GM08714 (cell line): Measurements from ENCODE around the gene TNKS1BP1.

Experiments used
- H3K4me3 ChIP-seq: fragments of 200-500 bp; sonication (Bioruptor generic); 2 replicates; pipeline ENCODE4 v1.5.1; 2014; ENCODE audit warnings: mild to moderate bottlenecking, low read length, inconsistent platforms
- ZNF274 ChIP-seq: IDR thresholded peaks from 2 replicates; pipeline ENCODE4 v1.6.1; 2012; ENCODE audit warnings: mild to moderate bottlenecking, low read depth, low read length

The TNKS1BP1 gene

DNA sequence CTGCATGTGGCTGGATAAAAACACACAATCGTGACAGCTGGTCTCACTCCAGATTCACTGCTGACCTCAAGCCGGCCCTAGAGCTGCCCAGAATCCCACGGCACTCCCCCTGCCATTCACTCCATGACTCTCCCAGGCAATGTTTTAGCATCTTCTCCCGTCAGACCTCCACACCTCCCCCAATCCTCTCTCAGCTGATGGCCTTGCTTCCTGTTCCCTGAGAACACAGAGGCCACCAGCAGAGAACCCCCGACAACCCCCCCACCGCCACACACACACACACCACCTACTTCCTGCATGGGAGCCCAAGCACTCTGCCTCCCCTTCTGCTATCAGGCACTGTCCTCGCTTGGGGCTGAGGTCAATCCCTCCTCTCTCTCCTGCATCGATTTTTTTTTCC is 9.3 kb downstream of the TNKS1BP1 start:
- TF ChIP-seq ZNF274 = no peak
- no peak overlapping the region for H3K4me3 ChIP-seq

DNA sequence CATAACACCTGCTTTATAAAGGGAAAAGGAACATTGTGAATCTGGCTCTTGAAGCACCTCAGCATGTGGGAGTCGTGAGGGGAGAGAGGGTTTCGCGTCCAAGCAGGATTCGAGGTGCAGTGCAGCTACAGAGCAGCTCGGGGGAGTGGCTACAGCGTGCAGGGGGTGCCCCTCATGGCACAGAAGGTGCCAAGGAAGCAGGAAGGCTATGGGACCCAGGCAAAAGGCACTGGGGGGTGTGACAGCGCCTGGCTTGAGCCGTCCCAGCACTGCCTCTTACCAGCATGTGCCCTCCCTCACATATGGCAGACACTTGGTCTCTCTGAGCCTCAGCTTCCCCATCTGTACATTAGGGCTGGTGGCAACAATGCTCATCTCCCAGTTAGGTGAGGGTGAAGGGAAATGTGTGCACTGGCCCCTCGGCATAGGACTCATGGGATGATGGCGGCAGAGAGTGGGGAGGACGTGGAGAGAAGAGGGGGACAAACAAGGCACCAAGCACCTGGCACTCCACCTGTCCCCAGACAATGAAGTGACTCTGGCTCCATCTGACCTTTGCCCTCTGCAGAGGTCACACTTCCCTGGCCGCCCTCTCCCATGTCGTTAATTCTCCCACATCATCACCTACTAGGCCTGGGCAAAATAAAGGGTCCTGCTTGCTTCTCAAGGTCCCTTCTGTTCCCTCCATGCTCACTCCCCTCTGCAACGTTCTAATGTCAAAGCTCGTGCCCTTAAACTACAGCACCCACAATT is 10.4 kb downstream of the TNKS1BP1 start:
- H3K4me3 ChIP-seq = no peak overlapping the region
- TF ChIP-seq ZNF274 = no peak

DNA sequence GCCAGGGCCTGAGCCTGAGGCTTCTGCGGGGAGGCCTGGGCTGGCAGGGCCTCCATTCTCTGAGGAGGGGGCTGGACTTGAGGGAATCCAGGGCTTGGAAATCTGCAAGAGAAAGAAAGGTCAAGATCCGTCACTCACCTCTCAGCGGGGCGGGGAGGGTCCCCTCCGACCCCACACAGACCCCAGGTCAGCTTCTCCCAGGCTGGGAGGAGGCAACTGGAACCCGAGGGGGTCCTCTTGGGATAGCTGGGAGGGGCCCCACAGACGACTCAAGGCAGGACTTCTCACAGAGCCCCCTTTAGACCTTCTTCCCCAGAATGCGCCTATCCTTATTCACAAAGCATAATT is 11.0 kb downstream of the TNKS1BP1 start:
- no peak for TF ChIP-seq ZNF274
- no peak overlapping the region for H3K4me3 ChIP-seq

DNA sequence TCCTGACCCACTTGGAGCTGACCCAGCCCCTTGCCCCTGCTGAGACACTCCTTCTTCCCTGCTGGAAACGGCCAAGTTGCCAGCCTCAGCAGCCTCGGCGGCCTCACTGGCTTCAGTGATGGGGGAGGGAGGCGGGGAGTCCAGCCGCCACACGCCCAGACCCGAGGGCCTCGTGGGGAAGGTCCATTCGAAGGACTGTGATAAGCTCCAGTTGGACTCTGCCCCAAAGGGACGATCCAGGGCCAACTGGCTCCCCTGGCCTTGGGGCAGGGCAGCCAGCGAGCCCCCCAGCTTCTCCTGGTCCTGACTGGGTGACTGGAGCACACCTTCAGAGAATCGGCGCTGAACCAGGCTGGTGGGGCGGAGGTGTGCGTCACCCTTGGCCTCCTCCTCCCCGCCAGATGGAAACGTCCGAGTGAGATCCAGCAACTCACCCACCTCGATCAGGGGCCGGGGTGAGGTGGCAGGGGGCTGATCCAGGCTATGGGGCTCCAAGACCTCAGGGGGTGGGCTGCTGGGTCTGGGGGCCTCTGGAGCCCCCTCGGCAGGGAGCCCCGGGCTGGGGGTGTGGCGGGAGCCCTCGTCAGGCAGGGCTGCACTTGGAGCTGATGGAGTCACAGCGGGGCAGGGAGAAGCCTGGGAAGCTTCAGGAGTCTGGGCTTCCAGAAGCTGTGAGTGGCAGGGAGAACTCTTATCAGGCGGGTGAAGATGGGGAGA is 11.5 kb downstream of the TNKS1BP1 start:
- H3K4me3 ChIP-seq = no peak overlapping the region
- TF ChIP-seq ZNF274 = no peak

DNA sequence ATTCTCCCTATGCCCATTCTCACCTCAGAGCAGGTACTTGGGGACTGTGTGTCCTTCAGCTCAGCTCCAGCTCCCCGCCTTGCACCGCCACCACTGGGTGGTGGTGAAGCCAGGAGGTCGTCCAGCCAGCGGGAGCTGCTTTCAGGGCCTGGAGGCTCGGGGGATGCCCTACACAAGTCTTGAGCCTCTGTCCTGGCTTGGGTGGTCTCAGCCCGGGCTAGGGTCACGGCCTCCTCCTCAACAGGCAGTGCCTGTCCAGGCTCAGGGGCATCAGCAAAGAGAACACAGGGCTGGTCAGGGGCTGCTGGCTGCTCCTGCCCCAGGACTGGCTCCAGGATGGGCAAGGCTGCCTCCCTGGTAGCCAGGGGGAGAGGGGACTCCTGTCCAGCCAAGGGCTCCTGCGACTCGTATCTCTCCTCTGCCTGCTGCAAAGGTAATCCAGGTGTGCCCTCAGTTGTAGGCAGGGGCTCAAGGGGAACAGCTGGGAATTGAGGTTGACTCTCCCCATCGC is 12.2 kb downstream of the TNKS1BP1 start:
- H3K4me3 ChIP-seq = no peak overlapping the region
- TF ChIP-seq ZNF274 = no peak

DNA sequence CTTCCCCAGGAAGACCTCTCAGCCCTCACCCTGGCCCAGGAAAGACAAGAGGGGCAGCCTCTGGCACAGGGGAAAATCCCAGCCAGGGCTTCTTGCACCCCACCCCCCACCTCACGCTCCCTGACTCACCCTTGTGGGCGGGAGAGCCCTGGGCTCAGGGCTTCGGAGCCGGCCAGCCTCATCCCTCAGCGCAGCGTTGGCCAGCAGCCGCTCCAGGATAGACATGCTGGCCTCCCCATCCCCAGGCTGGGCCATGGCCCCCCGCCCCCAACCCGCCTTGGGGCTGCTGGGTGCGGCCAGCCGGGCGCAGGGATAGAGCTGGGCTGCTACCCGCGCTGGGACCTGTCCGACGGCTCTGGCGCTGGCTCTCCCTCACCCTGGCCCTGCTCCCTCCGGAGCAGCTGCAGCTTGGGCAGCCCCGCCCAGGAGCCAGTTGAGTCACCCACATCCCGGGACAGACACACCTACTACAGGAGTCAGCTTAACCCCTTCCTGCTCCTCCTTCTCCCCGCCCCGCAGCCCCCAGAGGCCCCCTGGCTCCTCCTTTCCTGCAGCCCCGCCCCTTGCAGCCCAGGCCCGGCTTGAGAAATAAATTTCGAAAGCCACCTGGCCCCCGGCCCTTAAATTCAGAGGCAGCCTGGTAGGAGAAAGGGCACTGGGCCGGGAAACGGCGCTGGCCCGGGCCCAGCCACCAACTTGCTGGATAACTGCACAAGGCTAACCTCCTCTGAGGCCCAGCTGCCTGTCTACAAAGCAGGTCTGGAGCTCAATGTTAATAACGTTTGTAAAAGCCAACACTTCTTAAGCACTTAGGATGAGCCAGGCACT is 13.4 kb downstream of the TNKS1BP1 start:
- H3K4me3 ChIP-seq = no peak overlapping the region; the same call in 1 of the 2 replicates
- no peak for TF ChIP-seq ZNF274

DNA sequence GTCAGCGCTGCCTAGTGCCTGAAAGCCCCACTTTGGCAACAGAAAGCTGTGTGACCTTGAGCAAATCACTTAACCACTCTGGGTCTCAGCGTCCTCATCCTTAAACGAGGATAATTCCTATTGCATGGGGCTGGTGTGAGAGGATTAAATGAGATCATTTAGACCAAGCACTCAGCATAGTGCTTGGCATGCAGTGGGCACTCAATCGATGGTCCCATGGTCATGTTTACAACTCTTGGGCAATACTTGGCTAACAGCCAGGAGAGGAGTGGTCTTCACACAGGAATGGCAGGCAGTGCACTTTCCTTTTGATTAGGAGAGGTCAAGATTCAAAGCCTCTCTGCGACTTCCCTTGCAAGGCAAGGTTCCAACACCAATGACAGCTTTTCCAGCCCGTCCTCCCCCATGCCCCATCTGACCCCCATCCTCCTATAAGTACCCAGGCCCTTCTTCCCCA is 14.1 kb downstream of the TNKS1BP1 start:
- H3K4me3 ChIP-seq = no peak overlapping the region
- no peak for TF ChIP-seq ZNF274

DNA sequence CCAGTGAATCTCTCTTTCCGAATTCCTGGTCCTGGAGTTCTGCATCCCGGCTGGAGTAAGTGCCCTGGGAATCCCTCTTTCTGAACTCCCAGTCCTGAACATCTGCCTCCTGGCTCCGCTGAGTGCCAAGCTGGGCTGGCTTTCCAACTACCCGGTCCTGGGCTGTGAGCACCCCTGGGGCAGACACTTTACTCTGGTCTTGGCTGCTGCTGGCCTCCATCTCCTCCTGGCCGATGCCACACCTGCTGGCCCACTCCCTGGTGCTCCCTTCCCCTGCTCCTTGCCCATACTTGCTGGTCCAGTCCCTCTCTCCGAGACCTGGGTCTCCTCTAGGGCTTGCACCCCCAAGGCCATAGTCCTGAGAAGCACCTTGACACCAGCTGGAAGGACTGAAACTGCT is 14.7 kb downstream of the TNKS1BP1 start:
- no peak for TF ChIP-seq ZNF274
- H3K4me3 ChIP-seq = no peak overlapping the region

DNA sequence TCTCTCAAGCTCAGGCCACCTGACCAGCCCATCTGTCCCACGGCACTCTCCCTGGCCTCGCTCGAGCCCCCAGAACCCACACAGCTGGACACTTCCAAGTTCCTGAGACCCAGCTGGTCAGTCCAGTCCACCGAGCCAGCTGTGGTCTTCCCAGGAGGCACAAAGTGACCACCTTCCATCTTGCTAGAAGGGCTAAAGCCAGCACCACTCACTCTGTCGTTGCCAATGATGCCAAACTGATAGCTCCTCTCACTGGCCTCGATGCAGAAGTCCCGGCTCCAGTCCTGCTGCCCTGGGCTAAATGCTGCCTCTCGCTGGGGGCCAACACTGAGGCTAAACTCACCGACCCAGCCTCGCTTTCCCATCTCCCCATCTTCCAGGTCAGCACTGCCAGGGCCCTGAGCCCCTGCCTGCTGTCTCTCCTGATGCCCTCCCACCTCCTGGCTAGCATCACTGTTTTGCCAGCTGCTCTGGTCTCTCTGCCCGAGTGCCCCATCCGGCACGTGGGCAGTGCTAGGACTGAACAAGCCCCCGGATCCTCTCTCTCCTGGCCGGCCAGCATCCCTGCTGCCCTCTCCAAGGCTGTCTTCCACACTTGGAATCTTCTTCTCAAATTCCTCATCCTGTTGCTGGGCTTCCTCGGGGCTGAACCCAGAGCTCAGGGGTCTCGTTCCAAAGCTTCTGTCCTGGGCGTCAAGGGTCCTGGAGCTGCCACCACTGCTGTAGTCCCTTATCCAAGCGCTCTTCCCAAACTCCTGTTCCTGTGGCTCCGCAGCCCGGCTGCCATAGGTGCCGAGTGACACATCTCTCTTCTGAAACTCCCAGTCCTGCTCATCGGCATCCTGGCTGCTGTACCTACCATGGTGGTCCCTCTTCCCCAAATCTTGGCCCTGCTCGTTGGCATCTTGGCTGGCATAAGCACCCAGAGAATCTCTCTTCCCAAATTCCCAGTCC is 15.4 kb downstream of the TNKS1BP1 start:
- no peak for TF ChIP-seq ZNF274

DNA sequence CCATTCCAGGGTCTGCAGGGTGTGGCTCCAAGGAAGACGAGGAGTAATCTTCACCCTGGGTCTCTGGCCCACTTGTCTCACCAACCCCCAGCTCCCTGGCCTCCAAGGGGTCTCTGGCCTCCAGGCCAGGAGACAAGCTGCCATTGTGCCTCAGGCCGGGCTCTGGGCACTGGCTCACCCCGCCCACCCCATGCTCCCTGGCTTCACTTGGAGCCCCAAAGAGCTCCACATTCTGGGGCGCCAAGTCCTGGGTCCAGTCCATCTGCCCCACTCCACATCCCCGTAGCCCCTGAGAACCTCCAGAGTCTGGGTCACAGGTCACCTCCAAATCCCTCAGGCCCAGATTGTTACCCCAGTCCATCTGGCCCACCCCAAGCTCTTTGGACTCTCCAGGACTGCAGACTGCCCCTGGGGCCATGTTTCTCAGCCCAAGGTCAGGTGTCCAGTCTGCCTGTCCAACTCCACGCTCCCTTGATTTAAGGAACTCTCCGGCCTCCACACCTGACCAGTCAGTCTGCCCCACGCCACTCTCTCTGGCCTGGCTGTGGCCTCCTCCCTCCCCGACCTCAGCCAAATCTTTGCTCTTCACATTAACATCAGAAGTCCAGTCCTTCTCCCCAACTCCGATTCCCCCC is 16.2 kb downstream of the TNKS1BP1 start:
- H3K4me3 ChIP-seq = no peak overlapping the region
- TF ChIP-seq ZNF274 = no peak

More for the DNA sequence above, 15.4 kb downstream of the TNKS1BP1 start:
- H3K4me3 ChIP-seq = no peak overlapping the region

DNA sequence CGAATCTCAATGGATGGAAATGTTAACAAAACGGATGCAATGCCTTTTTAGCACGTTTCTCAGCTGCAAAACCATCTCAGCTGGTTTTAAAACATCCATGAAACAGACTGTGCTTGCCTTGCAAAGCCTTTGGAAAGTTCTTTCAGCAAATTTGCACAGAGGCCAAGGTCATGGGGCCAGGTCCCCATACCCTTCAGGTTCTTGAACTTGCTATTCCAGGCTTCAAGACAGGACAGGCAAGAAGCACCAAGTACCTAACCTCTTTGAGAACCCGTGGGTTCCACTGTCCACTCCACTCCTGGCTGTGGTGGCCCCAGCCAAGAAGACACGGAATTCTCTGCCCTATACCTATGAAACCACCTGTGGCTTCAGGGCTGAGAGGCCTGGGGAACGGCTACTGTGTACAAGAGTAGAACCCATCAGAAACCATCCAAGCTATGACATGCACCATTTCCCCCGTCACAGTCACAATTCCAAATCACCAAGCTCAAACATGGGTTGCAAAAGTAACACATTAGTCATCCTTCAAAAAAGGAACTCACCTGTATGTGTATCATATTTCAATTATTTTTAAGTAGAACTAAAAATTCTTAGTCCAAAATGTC is 17.0 kb downstream of the TNKS1BP1 start:
- TF ChIP-seq ZNF274 = no peak
- no peak overlapping the region for H3K4me3 ChIP-seq

DNA sequence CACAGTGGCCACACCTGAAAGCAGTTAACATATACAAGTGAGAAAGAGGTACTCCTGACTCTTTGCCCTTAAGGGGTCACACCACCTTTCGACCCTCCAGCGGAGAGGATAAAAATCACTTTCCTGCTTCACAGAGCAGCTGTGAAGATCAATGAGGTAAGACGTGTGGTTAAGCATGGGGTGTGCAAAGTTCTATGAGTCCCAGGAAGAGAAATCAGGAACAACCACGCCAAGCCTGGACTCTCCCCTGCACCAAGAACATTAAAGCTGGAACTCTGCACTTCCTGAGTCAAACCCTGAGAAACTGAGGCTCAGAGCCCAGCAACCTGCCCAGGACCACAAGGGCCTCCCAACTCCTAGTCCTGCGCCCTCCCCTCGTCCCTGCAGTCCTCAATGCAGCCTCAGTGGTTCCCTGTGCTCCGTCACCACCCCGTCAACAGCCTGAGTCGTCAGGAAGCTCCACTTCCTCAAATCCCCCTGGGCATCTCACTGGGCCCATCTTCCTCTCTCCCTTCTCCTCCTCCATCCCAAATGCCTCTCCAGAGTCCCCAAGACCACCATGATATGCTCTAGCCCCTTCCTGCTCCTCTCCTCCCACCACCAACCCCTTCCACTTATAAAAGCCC is 17.7 kb downstream of the TNKS1BP1 start:
- no peak for TF ChIP-seq ZNF274
- H3K4me3 ChIP-seq = no peak overlapping the region
